H9 (cell line): ENCODE measurements around the gene ENKUR. TPM values are rescaled to one million over a fixed set of nuclear protein-coding genes. Genes with fewer than 3 reads are reported as not detected.

Experiments used
- DNase-seq: peaks from one replicate; pipeline ENCODE4 v3.0.0-alpha.2; 2017
- H2AFZ ChIP-seq: one replicate; pipeline ENCODE4 v1.6.1; 2013; ENCODE audit warnings: mild to moderate bottlenecking, low read length, control low read depth, moderate library complexity
- H2AK5ac ChIP-seq: 2 replicates; pipeline ENCODE4 v1.6.1; 2013; ENCODE audit warnings: low read length, control low read depth, mixed read lengths; ENCODE audit not compliant: insufficient read length
- H2BK120ac ChIP-seq: one replicate; pipeline ENCODE4 v1.6.1; 2013; ENCODE audit warnings: low read depth, mild to moderate bottlenecking, low read length, control low read depth, inconsistent platforms; ENCODE audit not compliant: poor library complexity, severe bottlenecking
- H2BK12ac ChIP-seq: 2 replicates; pipeline ENCODE4 v1.6.1; 2013; ENCODE audit warnings: low read length, control low read depth, mixed read lengths, low read depth; ENCODE audit not compliant: insufficient read length
- H2BK15ac ChIP-seq: 2 replicates; pipeline ENCODE4 v1.6.1; 2013; ENCODE audit warnings: low read depth, low read length, control low read depth
- H2BK20ac ChIP-seq: one replicate; pipeline ENCODE4 v1.6.1; 2013; ENCODE audit warnings: low read depth, mild to moderate bottlenecking, low read length, control low read depth, inconsistent platforms; ENCODE audit not compliant: poor library complexity, severe bottlenecking
- H2BK5ac ChIP-seq: 2 replicates; pipeline ENCODE4 v1.6.1; 2013; ENCODE audit warnings: low read length, control low read depth, mixed read lengths; ENCODE audit not compliant: insufficient read length
- H3K14ac ChIP-seq: 2 replicates; pipeline ENCODE4 v1.6.1; 2013; ENCODE audit warnings: low read length, control low read depth; ENCODE audit not compliant: insufficient read depth
- H3K18ac ChIP-seq: 2 replicates; pipeline ENCODE4 v1.6.1; 2013; ENCODE audit warnings: low read depth, mild to moderate bottlenecking, mixed read lengths, low read length, control low read depth; ENCODE audit not compliant: insufficient read length
- H3K23ac ChIP-seq: 2 replicates; pipeline ENCODE4 v1.6.1; 2013; ENCODE audit warnings: low read length, control low read depth, mixed read lengths, low read depth; ENCODE audit not compliant: insufficient read length
- H3K23me2 ChIP-seq: 2 replicates; pipeline ENCODE4 v1.6.1; 2013; ENCODE audit warnings: low read depth, mild to moderate bottlenecking, mixed read lengths, low read length, control low read depth; ENCODE audit not compliant: insufficient read length, poor library complexity, severe bottlenecking
- H3K27ac ChIP-seq: 2 replicates; pipeline ENCODE4 v1.5.1; 2013; ENCODE audit warnings: low read length, control low read depth, mixed read lengths, low read depth; ENCODE audit not compliant: insufficient read length
- H3K27me3 ChIP-seq: 2 replicates; pipeline ENCODE4 v1.6.1; 2013; ENCODE audit warnings: low read length, control low read depth, inconsistent platforms; ENCODE audit not compliant: insufficient read depth
- H3K4ac ChIP-seq: 2 replicates; pipeline ENCODE4 v1.6.1; 2013; ENCODE audit warnings: low read depth, mild to moderate bottlenecking, control low read depth, inconsistent platforms, low read length, moderate library complexity
- H3K4me1 ChIP-seq: 2 replicates; pipeline ENCODE4 v1.6.1; 2013; ENCODE audit warnings: low read length, control low read depth, inconsistent platforms; ENCODE audit not compliant: insufficient read depth
- H3K4me2 ChIP-seq: 2 replicates; pipeline ENCODE4 v1.6.1; 2013; ENCODE audit warnings: low read length, control low read depth, mixed read lengths; ENCODE audit not compliant: insufficient read length, insufficient read depth
- H3K56ac ChIP-seq: 2 replicates; pipeline ENCODE4 v1.6.1; 2013; ENCODE audit warnings: low read depth, mild to moderate bottlenecking, mixed read lengths, low read length, control low read depth; ENCODE audit not compliant: insufficient read length
- H3K79me1 ChIP-seq: 2 replicates; pipeline ENCODE4 v1.6.1; 2013; ENCODE audit warnings: low read depth, mild to moderate bottlenecking, moderate library complexity, low read length, control low read depth, inconsistent platforms; ENCODE audit not compliant: insufficient read depth, poor library complexity, severe bottlenecking
- H3K79me2 ChIP-seq: 2 replicates; pipeline ENCODE4 v1.6.1; 2013; ENCODE audit warnings: low read length, control low read depth, inconsistent platforms; ENCODE audit not compliant: insufficient read depth
- H3K9ac ChIP-seq: 2 replicates; pipeline ENCODE4 v1.6.1; 2013; ENCODE audit warnings: low read length, control low read depth, mixed read lengths; ENCODE audit not compliant: insufficient read length; ENCODE audit errors: extremely low read depth
- H3K9me3 ChIP-seq: one replicate; pipeline ENCODE4 v1.6.1; 2013; ENCODE audit warnings: low read depth, low read length, inconsistent platforms; ENCODE audit not compliant: control insufficient read depth
- H3T11ph ChIP-seq: one replicate; pipeline ENCODE4 v1.6.1; 2013; ENCODE audit warnings: mild to moderate bottlenecking, low read length, control low read depth, inconsistent platforms
- H4K20me1 ChIP-seq: one replicate; pipeline ENCODE4 v1.6.1; 2013; ENCODE audit not compliant: control insufficient read depth, insufficient read length, insufficient read depth
- H4K5ac ChIP-seq: 2 replicates; pipeline ENCODE4 v1.6.1; 2013; ENCODE audit warnings: low read depth, mild to moderate bottlenecking, mixed read lengths, low read length, control low read depth; ENCODE audit not compliant: insufficient read length
- H4K8ac ChIP-seq: replicated peaks from 2 replicates; pipeline ENCODE4 v1.6.1; 2013; ENCODE audit warnings: low read length, control low read depth, mixed read lengths, low read depth; ENCODE audit not compliant: insufficient read length
- H4K91ac ChIP-seq: 2 replicates; pipeline ENCODE4 v1.6.1; 2013; ENCODE audit warnings: low read depth, mild to moderate bottlenecking, moderate library complexity, mixed read lengths, low read length, control low read depth; ENCODE audit not compliant: insufficient read length
- H3K27ac Mint-ChIP-seq, 3 experiments: 2 replicates in 2 of 3; 3 replicates in 1 of 3; pipeline ENCODE4 v1.8.0; 2020 to 2021; ENCODE audit warnings: mixed read lengths in 3 of 3, mild to moderate bottlenecking in 1 of 3, moderate library complexity in 1 of 3
- H3K27me3 Mint-ChIP-seq: 2 replicates; pipeline ENCODE4 v1.8.0; 2021; ENCODE audit warnings: low read depth, mild to moderate bottlenecking, moderate library complexity, mixed read lengths
- H3K36me3 Mint-ChIP-seq, 3 experiments: 2 replicates in 2 of 3; 3 replicates in 1 of 3; pipeline ENCODE4 v1.8.0; 2020 to 2021; ENCODE audit warnings: low read depth in 3 of 3, mixed read lengths in 3 of 3; ENCODE audit not compliant: insufficient read depth in 1 of 3
- H3K4me1 Mint-ChIP-seq, 2 experiments: 2 replicates each; pipeline ENCODE4 v1.8.0; 2020; ENCODE audit warnings: mixed read lengths in 2 of 2
- H3K4me3 Mint-ChIP-seq, 2 experiments: 2 replicates in 1 of 2; 3 replicates in 1 of 2; pipeline ENCODE4 v1.8.0; 2020 to 2021; ENCODE audit warnings: mild to moderate bottlenecking in 2 of 2, mixed read lengths in 2 of 2, moderate library complexity in 1 of 2
- H3K9me3 Mint-ChIP-seq, 2 experiments: 2 replicates in 1 of 2; 3 replicates in 1 of 2; pipeline ENCODE4 v1.8.0; 2020; ENCODE audit warnings: mild to moderate bottlenecking in 2 of 2, mixed read lengths in 2 of 2, moderate library complexity in 1 of 2
- WGBS: extraction: QIAGEN DNeasy Blood & Tissue Kit; methylation state at CpG from one replicate; pipeline ENCODE4 v1.1.7; 2013; ENCODE audit warnings: missing lambda C conversion rate, low lambda C conversion rate, mixed read lengths; ENCODE audit not compliant: insufficient read length; ENCODE audit errors: extremely low coverage; 5-methylcytosine and 5-hydroxymethylcytosine counted together
- total RNA-seq: library from RNA; stranded (reverse); gene quantifications from 2 replicates; pipeline ENCODE4 v1.2.1, GENCODE V29; 2021
- TF ChIP-seq, protein P1 (sequence below): fragments of 200-600 bp; sonication (generic); conservative IDR thresholded peaks from 3 replicates; pipeline ENCODE4 v1.8.0; 2021; ENCODE audit warnings: antibody characterized with exemption, mild to moderate bottlenecking

Gene ENKUR
- total RNA-seq, 1 experiment from 2014 or later: not detected

DNA sequence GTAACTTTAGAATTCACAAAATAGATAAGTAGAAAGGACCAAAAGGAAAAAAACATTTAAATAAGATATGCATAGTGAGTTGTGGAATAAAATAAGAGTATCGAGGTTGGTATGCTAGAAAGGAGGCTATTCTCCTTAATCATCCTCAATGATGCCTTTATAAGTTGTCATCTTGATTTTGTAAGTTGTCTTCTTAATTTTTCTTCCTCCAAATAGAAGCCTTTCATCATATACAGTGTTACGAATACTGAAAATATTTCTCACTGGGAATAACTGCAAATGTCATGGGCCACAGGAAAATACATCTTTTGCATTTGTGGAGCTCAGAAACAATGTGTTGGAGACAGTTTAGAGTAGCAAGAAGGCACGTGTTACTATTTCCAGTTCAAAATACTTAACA, 32.0 kb downstream of the ENKUR start:
- no peaks in the 10 kb centered on the region; a peak in 1 of 5 replicates for H3K9me3 Mint-ChIP-seq
- no peak overlapping the region for H3K23ac ChIP-seq
- no peak overlapping the region for H3K56ac ChIP-seq
- no peak overlapping the region for H2BK5ac ChIP-seq
- H4K8ac ChIP-seq: no peak overlapping the region
- H3K4me1 Mint-ChIP-seq: peaks cover 3 to 5% of the 10 kb centered on the region in 2 experiments; a peak in 3 of 4 replicates
- TF ChIP-seq, protein P1, sequence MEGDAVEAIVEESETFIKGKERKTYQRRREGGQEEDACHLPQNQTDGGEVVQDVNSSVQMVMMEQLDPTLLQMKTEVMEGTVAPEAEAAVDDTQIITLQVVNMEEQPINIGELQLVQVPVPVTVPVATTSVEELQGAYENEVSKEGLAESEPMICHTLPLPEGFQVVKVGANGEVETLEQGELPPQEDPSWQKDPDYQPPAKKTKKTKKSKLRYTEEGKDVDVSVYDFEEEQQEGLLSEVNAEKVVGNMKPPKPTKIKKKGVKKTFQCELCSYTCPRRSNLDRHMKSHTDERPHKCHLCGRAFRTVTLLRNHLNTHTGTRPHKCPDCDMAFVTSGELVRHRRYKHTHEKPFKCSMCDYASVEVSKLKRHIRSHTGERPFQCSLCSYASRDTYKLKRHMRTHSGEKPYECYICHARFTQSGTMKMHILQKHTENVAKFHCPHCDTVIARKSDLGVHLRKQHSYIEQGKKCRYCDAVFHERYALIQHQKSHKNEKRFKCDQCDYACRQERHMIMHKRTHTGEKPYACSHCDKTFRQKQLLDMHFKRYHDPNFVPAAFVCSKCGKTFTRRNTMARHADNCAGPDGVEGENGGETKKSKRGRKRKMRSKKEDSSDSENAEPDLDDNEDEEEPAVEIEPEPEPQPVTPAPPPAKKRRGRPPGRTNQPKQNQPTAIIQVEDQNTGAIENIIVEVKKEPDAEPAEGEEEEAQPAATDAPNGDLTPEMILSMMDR: no peak
- H4K20me1 ChIP-seq: no peaks in the 10 kb centered on the region
- H3K23me2 ChIP-seq: no peaks in the 10 kb centered on the region
- H3K27ac Mint-ChIP-seq: no peak overlapping the region
- H3K14ac ChIP-seq: no peak overlapping the region
- H3K27ac ChIP-seq: no peak overlapping the region
- no peak overlapping the region for H3K18ac ChIP-seq
- H3K9ac ChIP-seq: no peak overlapping the region
- no peaks in the 10 kb centered on the region for H3K27me3 Mint-ChIP-seq
- H2BK20ac ChIP-seq: no peak overlapping the region
- H4K91ac ChIP-seq: no peak overlapping the region
- H2BK15ac ChIP-seq: no peak overlapping the region
- H2AK5ac ChIP-seq: no peak overlapping the region
- no peak overlapping the region for H2BK12ac ChIP-seq
- H3K79me2 ChIP-seq: no peaks in the 10 kb centered on the region
- no peaks in the 10 kb centered on the region for H3K79me1 ChIP-seq
- no peaks in the 10 kb centered on the region for H3K27me3 ChIP-seq
- WGBS: 100% methylated on average over 1 of the region's 3 CpGs
- no peak overlapping the region for H4K5ac ChIP-seq
- no peak overlapping the region for H2BK120ac ChIP-seq
- no peaks in the 10 kb centered on the region for H3K4me1 ChIP-seq
- H3K4me2 ChIP-seq: no peak overlapping the region
- no peak for DNase-seq
- H3K4me3 Mint-ChIP-seq: no peak overlapping the region
- H3K36me3 Mint-ChIP-seq: no peaks in the 10 kb centered on the region
- H2AFZ ChIP-seq: no peak overlapping the region
- H3T11ph ChIP-seq: no peak overlapping the region
- no peak overlapping the region for H3K4ac ChIP-seq
- no peaks in the 10 kb centered on the region for H3K9me3 ChIP-seq
